GM06990 (cell line): ENCODE measurements around the gene FAN1.

Source experiments
- DNase-seq: peaks from one replicate; pipeline ENCODE4 v3.0.0-alpha.2; 2011; ENCODE audit not compliant: insufficient read length; ENCODE audit errors: extremely low read depth
- H3K27me3 ChIP-seq: replicated peaks from 2 replicates; pipeline ENCODE4 v1.6.0; 2011; ENCODE audit warnings: low read length; ENCODE audit not compliant: control insufficient read depth, insufficient read depth
- H3K36me3 ChIP-seq: 2 replicates; pipeline ENCODE4 v1.5.1; 2011; ENCODE audit warnings: low read length; ENCODE audit not compliant: control insufficient read depth, insufficient read depth
- H3K4me3 ChIP-seq: replicated peaks from 2 replicates; pipeline ENCODE4 v1.5.1; 2011; ENCODE audit warnings: low read depth, mild to moderate bottlenecking, control low read depth, low read length
- CTCF ChIP-seq: IDR thresholded peaks from 2 replicates; pipeline ENCODE4 v1.5.1; 2011; ENCODE audit warnings: low read length, control low read depth, mild to moderate bottlenecking, inconsistent platforms; ENCODE audit not compliant: insufficient read depth, poor library complexity, severe bottlenecking

Gene FAN1

GRCh38 chr15:30930422-30930821, 26.7 kb downstream of the FAN1 start:
- Histone ChIP-seq H3K27me3 (no peaks in the 10 kb centered on the region), H3K4me3 (no peak overlapping the region), H3K36me3 (peaks cover 26% of the 10 kb centered on the region)
- DNase-seq, result no peak
- TF ChIP-seq CTCF, result no peak

GRCh38 chr15:30933293-30933692, 29.6 kb downstream of the FAN1 start:
- H3K36me3 ChIP-seq, result peaks cover 20% of the 10 kb centered on the region
- DNase-seq, result no peak
- no peak overlapping the region for H3K4me3 ChIP-seq
- H3K27me3 ChIP-seq, result no peaks in the 10 kb centered on the region
- TF ChIP-seq CTCF, result no peak

GRCh38 chr15:30939161-30939560, 35.4 kb downstream of the FAN1 start:
- H3K27me3 ChIP-seq, result no peaks in the 10 kb centered on the region

GRCh38 chr15:30940359-30940758, 36.6 kb downstream of the FAN1 start:
- no peak for DNase-seq

More at GRCh38 chr15:30939161-30939560, 35.4 kb downstream of the FAN1 start:
- TF ChIP-seq CTCF, result no peak
- Histone ChIP-seq H3K36me3 (peaks cover 20% of the 10 kb centered on the region), H3K4me3 (no peak overlapping the region)
- DNase-seq, result no peak

GRCh38 chr15:30941520-30941919, 37.8 kb downstream of the FAN1 start:
- no peaks in the 10 kb centered on the region for H3K27me3 ChIP-seq
- no peak for DNase-seq
- H3K4me3 ChIP-seq, result no peak overlapping the region
- no peak for TF ChIP-seq CTCF
- peaks cover 21% of the 10 kb centered on the region for H3K36me3 ChIP-seq

More at GRCh38 chr15:30940359-30940758, 36.6 kb downstream of the FAN1 start:
- H3K36me3 ChIP-seq, result peaks cover 18% of the 10 kb centered on the region
- H3K4me3 ChIP-seq, result no peak overlapping the region
- TF ChIP-seq CTCF, result no peak
- H3K27me3 ChIP-seq, result no peaks in the 10 kb centered on the region

GRCh38 chr15:30943654-30944335, 40.1 kb downstream of the FAN1 start:
- no peak for TF ChIP-seq CTCF
- Histone ChIP-seq H3K36me3 (peaks cover 23% of the 10 kb centered on the region), H3K27me3 (no peaks in the 10 kb centered on the region), H3K4me3 (no peak overlapping the region)
- no peak for DNase-seq
